Measurements from ENCODE around the gene SLC11A2. TPM values are rescaled to one million over a fixed set of nuclear protein-coding genes. Genes with fewer than 3 reads are reported as not detected.

The SLC11A2 gene
- total and polyA plus RNA-seq, 2 of the 13 experiments (the other 11 are each of a cell fraction or from before 2014, with no cell fraction given) = 71.7 to 77.0 TPM

GRCh38 chr12:50929831-50930230 lies 96.4 kb downstream of the SLC11A2 start:
- DNase-seq (ENCODE audit: low spot score) (no peak), ATAC-seq (no peak), FAIRE-seq (no peak)
- ChIA-PET POLR2A (interaction anchor here (1.1 to 3.2 kb wide), 3 partner anchors 51 to 153 kb away, joined by 3 to 11 read pairs (median 3); partner anchors contain the start of gene SLC11A2), CTCF (ENCODE audit: low intra/inter-chr PET ratio, low total read pairs) (no interaction called here)
- H4K20me1 ChIP-seq (ENCODE audit: insufficient read depth, low read length) = no peaks in the 10 kb centered on the region
- TF ChIP-seq ZBTB3 (CRISPR knock-in tag; IDR thresholded peaks at IDR 0.05; ENCODE audit: borderline replicate concordance, low read depth) (no peak), SMC3 (IDR thresholded peaks at IDR 0.05; ENCODE audit: low read length) (no peak), PRMT3 (CRISPR knock-in tag; IDR thresholded peaks at IDR 0.05; ENCODE audit: borderline replicate concordance, low read depth) (no peak), SIX1 (CRISPR knock-in tag; IDR thresholded peaks at IDR 0.05; ENCODE audit: borderline replicate concordance) (no peak), ZNF280D (CRISPR knock-in tag; IDR thresholded peaks at IDR 0.05) (no peak), ZNF574 (CRISPR knock-in tag; IDR thresholded peaks at IDR 0.05) (no peak), ZNF468 (CRISPR knock-in tag; IDR thresholded peaks at IDR 0.05) (no peak), MTF1 (CRISPR knock-in tag; IDR thresholded peaks at IDR 0.05) (no peak), KDM5B (CRISPR knock-in tag; IDR thresholded peaks at IDR 0.05; ENCODE audit: borderline replicate concordance) (no peak), YEATS4 (CRISPR knock-in tag; IDR thresholded peaks at IDR 0.05; ENCODE audit: borderline replicate concordance) (no peak), FUBP1 (CRISPR knock-in tag; IDR thresholded peaks at IDR 0.05; ENCODE audit: borderline replicate concordance) (no peak)
- BruUV-seq (replicated peaks) = no TSS peak
- H3K9me3 ChIP-seq (ENCODE audit: low read length) = no peaks in the 10 kb centered on the region
- H3K27ac ChIP-seq (ENCODE audit: extremely low read length, insufficient read depth, low read length) = no peak overlapping the region
- in situ Hi-C loops (cut with HindIII; ENCODE audit: extremely low pct_ligation_motif_present, low pct_unique_long_range_greater_than_20kb) (no loop called here), intact Hi-C loops (cut with micrococcal nuclease; ENCODE audit: unreplicated experiment) (loop anchor here (5.0 to 10.0 kb wide), 3 partner anchors 103 to 1973 kb away; partner anchors contain the start of genes ARF3 and ATF1)
- H3K27me3 ChIP-seq (ENCODE audit: control insufficient read depth in 1 of 2, insufficient read depth in 2 of 2, low read length in 2 of 2) = peaks cover 0 to 3% of the 10 kb centered on the region in 2 experiments; a peak in 1 of 5 replicates
- peaks cover 1 to 4% of the 10 kb centered on the region in 2 experiments; a peak in 4 of 5 replicates for H3K36me3 ChIP-seq (replicated peaks in 1 of 2; ENCODE audit: control insufficient read depth in 1 of 2, insufficient read depth in 2 of 2, low read length in 2 of 2)
- peaks cover 79% of the 10 kb centered on the region for H3K4me1 ChIP-seq (ENCODE audit: insufficient read depth, low read length)
- no peak overlapping the region for H2AFZ ChIP-seq (ENCODE audit: low read length)
- 91% methylated on average over 3 of the region's 3 CpGs for WGBS (ENCODE audit: low lambda C conversion rate)
- H3K4me3 ChIP-seq (replicated peaks in 1 of 3; ENCODE audit: insufficient read depth in 1 of 3, low read depth in 2 of 3, low read length in 3 of 3) = no peak overlapping the region
- no peak overlapping the region for H3K4me2 ChIP-seq (ENCODE audit: low read depth, low read length)
- peaks cover 60% of the 10 kb centered on the region for H3K79me2 ChIP-seq (ENCODE audit: insufficient read depth, low read length)
- H3K9ac ChIP-seq (ENCODE audit: insufficient read depth, low read depth, low read length) = no peak overlapping the region

Measured in HepG2 (cell line).